ENCODE results near the gene NDUFAF3.
A peak's percentile ranks its signal among the peaks of the same experiment; 100 is the strongest.
"Not testable (repeated sequence)": the region's sequence is repeated elsewhere in the genome, so short reads cannot be mapped to it uniquely, and the experiment has no call there.

The NDUFAF3 gene

GRCh38 chr3:49001155-49001554 lies 20.8 kb upstream of the NDUFAF3 start:
- DNase-seq = peak in 1 of 2 experiments; percentile 22

GRCh38 chr3:49004352-49005302 lies 17.3 kb upstream of the NDUFAF3 start:
- no peak for DNase-seq

GRCh38 chr3:49005303-49005680 lies 16.6 kb upstream of the NDUFAF3 start:
- no peak for DNase-seq

- DNase-seq = no peak
Measured at GRCh38 chr3:49005998-49006397, 15.9 kb upstream of the NDUFAF3 start.

GRCh38 chr3:49006408-49007067 lies 15.4 kb upstream of the NDUFAF3 start:
- no peak for DNase-seq

GRCh38 chr3:49007068-49007770 lies 14.7 kb upstream of the NDUFAF3 start, which contains the start of gene WDR6:
TSS of gene WDR6 (plus strand) at chr3:49007391. CDS start at chr3:49007432, 41 bp downstream.
- DNase-seq = peak; percentile 81 to 96

GRCh38 chr3:49007771-49008528 lies 14.0 kb upstream of the NDUFAF3 start:
- peak; percentile 58 to 81 for DNase-seq

GRCh38 chr3:49008627-49009026 lies 13.3 kb upstream of the NDUFAF3 start:
- DNase-seq = not testable (repeated sequence)

GRCh38 chr3:49009396-49009795 lies 12.5 kb upstream of the NDUFAF3 start:
- no peak for DNase-seq

- no peak for DNase-seq
Measured at GRCh38 chr3:49012441-49013017, 9.4 kb upstream of the NDUFAF3 start.

- DNase-seq = no peak
Measured at GRCh38 chr3:49013113-49013737, 8.7 kb upstream of the NDUFAF3 start.

- no peak for DNase-seq
Measured at GRCh38 chr3:49013738-49014660, 7.9 kb upstream of the NDUFAF3 start.

- DNase-seq = no peak
Measured at GRCh38 chr3:49015072-49015471, 6.8 kb upstream of the NDUFAF3 start.

GRCh38 chr3:49015765-49016164 lies 6.2 kb upstream of the NDUFAF3 start:
- no peak for DNase-seq

GRCh38 chr3:49016414-49017228 lies 5.3 kb upstream of the NDUFAF3 start:
- DNase-seq = no peak

- DNase-seq = no peak
Measured at GRCh38 chr3:49017229-49017970, 4.5 kb upstream of the NDUFAF3 start.

- DNase-seq = peak; percentile 9 to 42
Measured at GRCh38 chr3:49017971-49018706, 3.8 kb upstream of the NDUFAF3 start, which contains the start of gene DALRD3. TSS of gene DALRD3 (minus strand) at chr3:49018580. CDS start at chr3:49018564, 16 bp downstream.

GRCh38 chr3:49018707-49019006 lies 3.3 kb upstream of the NDUFAF3 start:
- no peak for DNase-seq

Measured in NCI-H446 (cell line).